ENCODE measurements around the gene EMILIN3. TPM values are rescaled to one million over a fixed set of nuclear protein-coding genes. Genes with fewer than 3 reads are reported as not detected.
A peak's percentile ranks its signal among the peaks of the same experiment; 100 is the strongest.

Gene EMILIN3
- total and polyA plus RNA-seq, 12 donors: 0.20 to 6.4 (median 2.8) TPM

GRCh38 chr20:41382791-41383305 is 16.2 kb upstream of the EMILIN3 start:
- peaks cover 0 to 7% (median 0%) of the 10 kb centered on the region in 7 donors for H3K27me3 ChIP-seq
- 68 to 69% methylated on average over 7 of the region's 7 CpGs for WGBS, 2 donors
- TF ChIP-seq, protein P1, sequence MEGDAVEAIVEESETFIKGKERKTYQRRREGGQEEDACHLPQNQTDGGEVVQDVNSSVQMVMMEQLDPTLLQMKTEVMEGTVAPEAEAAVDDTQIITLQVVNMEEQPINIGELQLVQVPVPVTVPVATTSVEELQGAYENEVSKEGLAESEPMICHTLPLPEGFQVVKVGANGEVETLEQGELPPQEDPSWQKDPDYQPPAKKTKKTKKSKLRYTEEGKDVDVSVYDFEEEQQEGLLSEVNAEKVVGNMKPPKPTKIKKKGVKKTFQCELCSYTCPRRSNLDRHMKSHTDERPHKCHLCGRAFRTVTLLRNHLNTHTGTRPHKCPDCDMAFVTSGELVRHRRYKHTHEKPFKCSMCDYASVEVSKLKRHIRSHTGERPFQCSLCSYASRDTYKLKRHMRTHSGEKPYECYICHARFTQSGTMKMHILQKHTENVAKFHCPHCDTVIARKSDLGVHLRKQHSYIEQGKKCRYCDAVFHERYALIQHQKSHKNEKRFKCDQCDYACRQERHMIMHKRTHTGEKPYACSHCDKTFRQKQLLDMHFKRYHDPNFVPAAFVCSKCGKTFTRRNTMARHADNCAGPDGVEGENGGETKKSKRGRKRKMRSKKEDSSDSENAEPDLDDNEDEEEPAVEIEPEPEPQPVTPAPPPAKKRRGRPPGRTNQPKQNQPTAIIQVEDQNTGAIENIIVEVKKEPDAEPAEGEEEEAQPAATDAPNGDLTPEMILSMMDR (IDR thresholded peaks at IDR 0.05): no peak
- no peak overlapping the region for H3K4me3 ChIP-seq
- peak overlapping the region in 1 of 10 donors; percentile 31 for H3K27ac ChIP-seq
- ATAC-seq (no peak), DNase-seq (no peak)
- H3K4me1 ChIP-seq: peaks cover 5 to 22% (median 13%) of the 10 kb centered on the region in 9 donors
- intact Hi-C loops (cut with DNase I): no loop called here
- H3K36me3 ChIP-seq: no peaks in the 10 kb centered on the region
- no peaks in the 10 kb centered on the region for H3K9me3 ChIP-seq

DNA sequence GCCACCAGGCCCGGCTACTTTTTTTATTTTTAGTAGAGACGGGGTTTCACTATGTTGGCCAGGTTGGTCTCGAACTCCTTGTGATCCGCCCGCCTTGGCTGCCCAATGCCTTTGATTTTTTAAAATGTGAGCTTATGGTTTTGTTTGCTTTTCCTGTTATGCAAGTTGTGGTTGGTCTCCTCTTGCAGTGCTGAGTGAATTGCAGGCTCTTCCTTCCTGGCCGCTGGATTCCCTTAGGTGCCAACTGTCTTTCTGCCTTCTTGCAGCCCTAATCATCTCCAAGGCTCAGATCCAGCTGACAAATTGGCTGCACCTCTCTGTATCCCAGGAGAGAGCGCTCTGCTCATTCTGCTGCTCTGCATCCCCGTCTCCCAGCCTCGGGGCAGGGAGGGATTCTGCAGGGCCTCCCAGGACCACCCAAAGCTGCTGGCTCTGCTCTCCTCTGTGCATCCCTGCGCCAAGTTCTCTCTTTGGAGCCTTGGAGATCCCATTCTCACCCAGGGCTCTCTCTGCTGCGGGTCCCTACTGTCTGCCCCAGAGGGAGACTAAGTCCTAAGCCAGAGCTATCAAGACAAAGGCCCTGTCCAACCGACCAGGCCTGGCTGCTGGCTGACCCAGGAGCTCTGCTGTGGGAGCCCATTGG is 14.1 kb upstream of the EMILIN3 start:
- intact Hi-C loops (cut with DNase I): no loop called here
- Histone ChIP-seq H3K27ac (no peak overlapping the region), H3K4me3 (no peak overlapping the region), H3K9me3 (no peaks in the 10 kb centered on the region), H3K4me1 (peaks cover 0 to 6% (median 0%) of the 10 kb centered on the region in 9 donors), H3K27me3 (peaks cover 0 to 20% (median 0%) of the 10 kb centered on the region in 7 donors), H3K36me3 (no peaks in the 10 kb centered on the region)
- DNase-seq: no peak
- WGBS, 2 donors: 73 to 79% methylated on average over 12 of the region's 12 CpGs
- TF ChIP-seq, protein P1 (IDR thresholded peaks at IDR 0.05): no peak
- peak in 1 of 8 donors; percentile 38 for ATAC-seq

DNA sequence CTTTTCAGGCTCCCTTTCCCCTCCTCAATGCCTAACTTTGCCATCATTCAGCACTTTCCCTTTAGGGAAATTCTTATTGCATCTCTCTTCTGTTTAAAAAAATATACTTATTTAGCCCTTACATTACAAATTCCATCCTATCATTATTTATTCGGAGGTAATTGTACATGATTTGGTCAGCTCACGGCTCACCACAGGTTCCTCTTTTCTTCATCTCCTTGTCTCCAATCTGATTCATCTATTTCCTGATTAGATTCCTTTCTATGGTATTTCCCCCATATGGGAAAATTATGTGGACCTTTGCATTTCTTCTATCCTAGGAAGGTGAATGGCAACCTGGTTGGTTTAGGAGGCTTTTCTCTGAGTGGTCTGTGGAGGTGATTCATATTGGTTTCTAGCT is 12.9 kb upstream of the EMILIN3 start:
- intact Hi-C loops (cut with DNase I): no loop called here
- no peak overlapping the region for H3K4me3 ChIP-seq
- no peak overlapping the region for H3K27ac ChIP-seq
- peaks cover 0 to 26% (median 0%) of the 10 kb centered on the region in 7 donors for H3K27me3 ChIP-seq
- WGBS, 2 donors: 85 to 94% methylated on average over 2 of the region's 2 CpGs
- TF ChIP-seq, protein P1 (IDR thresholded peaks at IDR 0.05): no peak
- no peaks in the 10 kb centered on the region for H3K36me3 ChIP-seq
- peaks cover 0 to 6% (median 0%) of the 10 kb centered on the region in 9 donors for H3K4me1 ChIP-seq
- DNase-seq: no peak
- no peak for ATAC-seq
- no peaks in the 10 kb centered on the region for H3K9me3 ChIP-seq

GRCh38 chr20:41377275-41377674 is 10.7 kb upstream of the EMILIN3 start:
- Histone ChIP-seq H3K36me3 (no peaks in the 10 kb centered on the region), H3K27me3 (peaks cover 0 to 26% (median 0%) of the 10 kb centered on the region in 7 donors), H3K4me3 (no peak overlapping the region), H3K9me3 (no peaks in the 10 kb centered on the region), H3K4me1 (no peaks in the 10 kb centered on the region), H3K27ac (no peak overlapping the region)
- ATAC-seq (no peak), DNase-seq (no peak)
- intact Hi-C loops (cut with DNase I): no loop called here
- TF ChIP-seq, protein P1 (IDR thresholded peaks at IDR 0.05): no peak
- 56 to 69% methylated on average over 6 of the region's 6 CpGs for WGBS, 2 donors

Measured in heart right ventricle (tissue), 16 donors.